ENCODE results near the gene ID4. TPM values are rescaled to one million over a fixed set of nuclear protein-coding genes. Genes with fewer than 3 reads are reported as not detected.

Gene ID4
- total and polyA plus RNA-seq, 2 donors (not counting 3 experiments of a cell fraction or from before 2014, with no cell fraction given), result not detected

GRCh38 chr6:19891451-19891850 is 54.3 kb downstream of the ID4 start:
- no peak for DNase-seq (ENCODE audit: low read depth, low spot score)
- dilution Hi-C loops (cut with MboI; ENCODE audit: extremely low pct_ligation_motif_present, low sequenced_read_pairs), result no loop called here
- Histone ChIP-seq H3K9me3 (replicated peaks; ENCODE audit: control insufficient read depth, insufficient read depth, low read length) (peaks cover 2% of the 10 kb centered on the region), H3K27me3 (ENCODE audit: control insufficient read depth in 2 of 2, insufficient read depth in 2 of 2, low read length in 2 of 2) (no peaks in the 10 kb centered on the region), H4K20me1 (replicated peaks; ENCODE audit: control insufficient read depth, extremely low read depth, insufficient read depth, low read length) (no peaks in the 10 kb centered on the region), H3K9ac (replicated peaks; ENCODE audit: extremely low read depth, insufficient read depth, low read length) (no peak overlapping the region), H2AFZ (ENCODE audit: low read depth, low read length) (no peak overlapping the region), H3K36me3 (ENCODE audit: control insufficient read depth in 2 of 2, extremely low read depth in 1 of 2, insufficient read depth in 2 of 2, low read length in 2 of 2) (no peaks in the 10 kb centered on the region), H3K9me1 (replicated peaks; ENCODE audit: control insufficient read depth, extremely low read depth, insufficient read depth, low read length) (no peaks in the 10 kb centered on the region), H3K27ac (ENCODE audit: insufficient read depth, low read depth, low read length) (no peak overlapping the region), H3K4me3 (replicated peaks in 1 of 3; ENCODE audit: insufficient read depth in 1 of 3, low read depth in 1 of 3, low read length in 3 of 3) (no peak overlapping the region), H3K79me2 (ENCODE audit: control insufficient read depth, insufficient read depth, low read length) (no peaks in the 10 kb centered on the region), H3K4me2 (ENCODE audit: insufficient read depth, low read length) (no peak overlapping the region), H3K4me1 (ENCODE audit: control insufficient read depth, extremely low read depth, insufficient read depth, low read length) (no peaks in the 10 kb centered on the region)
- no peak for FAIRE-seq
- no TSS peak for BruUV-seq (replicated peaks)
- CTCF ChIA-PET, result no interaction called here
- POLR2A ChIA-PET, result no interaction called here
- intact Hi-C loops (cut with micrococcal nuclease), result no loop called here
- TF ChIP-seq JUN (IDR thresholded peaks at IDR 0.05; ENCODE audit: borderline replicate concordance, insufficient read depth, insufficient read length, low read depth) (no peak), CTCF (IDR thresholded peaks at IDR 0.05; ENCODE audit: extremely low read depth in 1 of 2, insufficient read depth in 1 of 2, low read depth in 1 of 2, low read length in 2 of 2) (no peak), MYC (IDR thresholded peaks at IDR 0.05; ENCODE audit: low read depth, low read length) (no peak), EZH2 (IDR thresholded peaks at IDR 0.05; ENCODE audit: borderline replicate concordance, low read depth, low read length, severe bottlenecking) (no peak)

Measured in endothelial cell of umbilical vein (primary cell).